ENCODE results near the gene C11orf68. TPM values are rescaled to one million over a fixed set of nuclear protein-coding genes. Genes with fewer than 3 reads are reported as not detected.

Gene C11orf68
- total RNA-seq, 1 experiment from 2014 or later: 20.1 TPM

GRCh38 chr11:65903715-65904114, 15.1 kb downstream of the C11orf68 start:
- H3K36me3 Mint-ChIP-seq (ENCODE audit: insufficient read depth, unreplicated experiment): peaks cover 11% of the 10 kb centered on the region
- peak overlapping the region; percentile 58 for H3K27ac Mint-ChIP-seq (ENCODE audit: unreplicated experiment)
- no peak for TF ChIP-seq CTCF (IDR thresholded peaks at IDR 0.05; ENCODE audit: insufficient read depth in 1 of 2, low read depth in 1 of 2, low read length in 1 of 2, severe bottlenecking in 1 of 2, unreplicated experiment in 1 of 2)
- Histone ChIP-seq H3K9me3 (no peaks in the 10 kb centered on the region), H3K4me3 (ENCODE audit: low read depth, low read length) (no peak overlapping the region), H3K27me3 (replicated peaks; ENCODE audit: control insufficient read depth, insufficient read depth, low read length) (no peaks in the 10 kb centered on the region; the same call in 1 of the 2 replicates), H3K36me3 (ENCODE audit: control insufficient read depth, insufficient read depth, low read length) (no peaks in the 10 kb centered on the region), H3K4me1 (peaks cover 25% of the 10 kb centered on the region)
- H3K4me1 Mint-ChIP-seq (ENCODE audit: low read depth, unreplicated experiment): peaks cover 22% of the 10 kb centered on the region
- CTCF ChIA-PET: interaction anchor here (3.8 kb wide), 1 partner anchor 16 kb away, joined by 36 read pairs; the partner anchor contains the start of gene FIBP
- intact Hi-C loops (cut with micrococcal nuclease; ENCODE audit: unreplicated experiment): no loop called here
- no TSS peak for BruUV-seq (replicated peaks)
- H3K9me3 Mint-ChIP-seq (ENCODE audit: unreplicated experiment): no peaks in the 10 kb centered on the region
- DNase-seq: no peak
- no peaks in the 10 kb centered on the region for H3K27me3 Mint-ChIP-seq (ENCODE audit: insufficient read depth, unreplicated experiment)
- H3K4me3 Mint-ChIP-seq (ENCODE audit: unreplicated experiment): no peak overlapping the region
- POLR2A ChIA-PET: interaction anchor here (1.0 kb wide), 1 partner anchor 13 kb away, joined by 4 read pairs; no protein-coding TSS in a partner anchor

- intact Hi-C loops (cut with micrococcal nuclease; ENCODE audit: unreplicated experiment): no loop called here
- peaks cover 22% of the 10 kb centered on the region for H3K4me1 Mint-ChIP-seq (ENCODE audit: low read depth, unreplicated experiment)
- H3K4me3 Mint-ChIP-seq (ENCODE audit: unreplicated experiment): no peak overlapping the region
- H3K9me3 ChIP-seq: no peaks in the 10 kb centered on the region
- BruUV-seq (replicated peaks): no TSS peak
- peak; percentile 62 to 78 for DNase-seq
- ChIA-PET CTCF (interaction anchor here (3.8 kb wide), 1 partner anchor 15 kb away, joined by 36 read pairs; the partner anchor contains the start of gene FIBP), POLR2A (interaction anchor here (1.0 kb wide), 1 partner anchor 12 kb away, joined by 4 read pairs; no protein-coding TSS in a partner anchor)
- H3K9me3 Mint-ChIP-seq (ENCODE audit: unreplicated experiment): no peaks in the 10 kb centered on the region
- peaks cover 13% of the 10 kb centered on the region for H3K36me3 Mint-ChIP-seq (ENCODE audit: insufficient read depth, unreplicated experiment)
- H3K4me3 ChIP-seq (ENCODE audit: low read depth, low read length): no peak overlapping the region
- H3K27me3 Mint-ChIP-seq (ENCODE audit: insufficient read depth, unreplicated experiment): no peaks in the 10 kb centered on the region
- H3K4me1 ChIP-seq: peaks cover 29% of the 10 kb centered on the region
- peak overlapping the region; percentile 58 for H3K27ac Mint-ChIP-seq (ENCODE audit: unreplicated experiment)
- no peaks in the 10 kb centered on the region; the same call in 1 of the 2 replicates for H3K27me3 ChIP-seq (replicated peaks; ENCODE audit: control insufficient read depth, insufficient read depth, low read length)
- H3K36me3 ChIP-seq (ENCODE audit: control insufficient read depth, insufficient read depth, low read length): no peaks in the 10 kb centered on the region
- TF ChIP-seq CTCF (IDR thresholded peaks at IDR 0.05; ENCODE audit: insufficient read depth in 1 of 2, low read depth in 1 of 2, low read length in 1 of 2, severe bottlenecking in 1 of 2, unreplicated experiment in 1 of 2): no peak
These were observed 15.8 kb downstream of the C11orf68 start for GRCh38 chr11:65903068-65903481.

- Mint-ChIP-seq H3K9me3 (ENCODE audit: unreplicated experiment) (no peaks in the 10 kb centered on the region), H3K27ac (ENCODE audit: unreplicated experiment) (peak overlapping the region; percentile 35), H3K36me3 (ENCODE audit: insufficient read depth, unreplicated experiment) (peaks cover 13% of the 10 kb centered on the region), H3K27me3 (ENCODE audit: insufficient read depth, unreplicated experiment) (no peaks in the 10 kb centered on the region), H3K4me1 (ENCODE audit: low read depth, unreplicated experiment) (peaks cover 22% of the 10 kb centered on the region), H3K4me3 (ENCODE audit: unreplicated experiment) (peak overlapping the region; percentile 79)
- CTCF ChIA-PET: interaction anchor here (1.0 to 4.3 kb wide), 4 partner anchors 10 to 16 kb away, joined by 7 to 36 read pairs (median 20); partner anchors contain the start of genes CCDC85B and FIBP
- TF ChIP-seq CTCF (IDR thresholded peaks at IDR 0.05; ENCODE audit: insufficient read depth in 1 of 2, low read depth in 1 of 2, low read length in 1 of 2, severe bottlenecking in 1 of 2, unreplicated experiment in 1 of 2): no peak
- Histone ChIP-seq H3K4me3 (ENCODE audit: low read depth, low read length) (peak overlapping the region; percentile 75), H3K4me1 (peaks cover 29% of the 10 kb centered on the region), H3K27me3 (replicated peaks; ENCODE audit: control insufficient read depth, insufficient read depth, low read length) (no peaks in the 10 kb centered on the region; the same call in 1 of the 2 replicates), H3K36me3 (ENCODE audit: control insufficient read depth, insufficient read depth, low read length) (no peaks in the 10 kb centered on the region), H3K9me3 (no peaks in the 10 kb centered on the region)
- POLR2A ChIA-PET: interaction anchor here (0.6 to 2.7 kb wide), 4 partner anchors 8 to 42 kb away, joined by 3 to 27 read pairs (median 4); partner anchors contain the start of gene CCDC85B
- intact Hi-C loops (cut with micrococcal nuclease; ENCODE audit: unreplicated experiment): loop anchor here (1.0 kb wide), 2 partner anchors 10 to 13 kb away; partner anchors contain the start of gene FIBP
- DNase-seq: no peak
- TSS peak; percentile 85 for BruUV-seq (replicated peaks)
These were observed 18.0 kb downstream of the C11orf68 start for GRCh38 chr11:65900899-65901180.
